Small intestine (tissue), 7 donors: ENCODE measurements around the gene SPEG. TPM values are rescaled to one million over a fixed set of nuclear protein-coding genes. Genes with fewer than 3 reads are reported as not detected.

Experiments used
- DNase-seq, 2 donors: peaks; one replicate each; pipeline versions ENCODE4 v3.0.0 to v3.0.0-alpha.2; 2013
- FAIRE-seq: peaks from 2 replicates; lab custom pipeline; 2012; peaks lifted over from hg19 to GRCh38; lab: Jason Lieb, UNC
- H3K27ac ChIP-seq, 3 donors: one replicate each; pipeline ENCODE4 v1.5.1; 2013; ENCODE audit warnings: low read length in 2 of 3, mild to moderate bottlenecking in 2 of 3, control low read depth in 1 of 3, inconsistent platforms in 1 of 3, low read depth in 1 of 3, moderate library complexity in 1 of 3
- H3K27me3 ChIP-seq, 3 donors: one replicate each; pipeline ENCODE4 v1.6.1; 2013; ENCODE audit warnings: low read length in 3 of 3, inconsistent platforms in 1 of 3; ENCODE audit not compliant: control insufficient read depth in 3 of 3, insufficient read depth in 3 of 3
- H3K36me3 ChIP-seq, 3 donors: one replicate each; pipeline ENCODE4 v1.6.1; 2013; ENCODE audit warnings: low read length in 3 of 3, inconsistent platforms in 1 of 3, low read depth in 1 of 3, mild to moderate bottlenecking in 1 of 3, moderate library complexity in 1 of 3; ENCODE audit not compliant: control insufficient read depth in 3 of 3, insufficient read depth in 2 of 3
- H3K4me1 ChIP-seq, 3 donors: one replicate each; pipeline ENCODE4 v1.6.1; 2013; ENCODE audit warnings: low read length in 2 of 3, inconsistent platforms in 1 of 3, low read depth in 1 of 3, mild to moderate bottlenecking in 1 of 3, moderate library complexity in 1 of 3; ENCODE audit not compliant: control insufficient read depth in 3 of 3, insufficient read depth in 2 of 3
- H3K4me3 ChIP-seq, 3 donors: one replicate each; pipeline ENCODE4 v1.5.1; 2013; ENCODE audit warnings: low read length in 3 of 3, control low read depth in 1 of 3, inconsistent platforms in 1 of 3, low read depth in 1 of 3, mild to moderate bottlenecking in 1 of 3, moderate library complexity in 1 of 3
- H3K9me3 ChIP-seq, 2 donors: one replicate each; pipeline ENCODE4 v1.6.1; 2013; ENCODE audit warnings: low read depth in 1 of 2, low read length in 1 of 2; ENCODE audit not compliant: control insufficient read depth in 2 of 2, insufficient read depth in 1 of 2
- WGBS, 3 donors: extraction: QIAGEN DNeasy Blood & Tissue Kit; methylation state at CpG; one replicate each; pipeline ENCODE4 v1.1.7; 2013; 5-methylcytosine and 5-hydroxymethylcytosine counted together
- polyA plus RNA-seq, 4 donors: library from polyadenylated mRNA; stranded (reverse) in 3 of 4; unstranded in 1 of 4; fragments of 200-250 nt in 3 of 4; fragments of 120-200 nt in 1 of 4; gene quantifications; one replicate each; pipeline versions ENCODE4 v1.2.1 to v1.2.3, GENCODE V29; 2013
- donor health status: healthy with polysubstance abuse.
- donor health status: control.
- donor health status: control.
- donor health status: Bipolar disorder and iron deficiency.
- donor health status: healthy.

The SPEG gene
- polyA plus RNA-seq, 4 donors: 0.45 to 15.7 (median 5.3) TPM

DNA sequence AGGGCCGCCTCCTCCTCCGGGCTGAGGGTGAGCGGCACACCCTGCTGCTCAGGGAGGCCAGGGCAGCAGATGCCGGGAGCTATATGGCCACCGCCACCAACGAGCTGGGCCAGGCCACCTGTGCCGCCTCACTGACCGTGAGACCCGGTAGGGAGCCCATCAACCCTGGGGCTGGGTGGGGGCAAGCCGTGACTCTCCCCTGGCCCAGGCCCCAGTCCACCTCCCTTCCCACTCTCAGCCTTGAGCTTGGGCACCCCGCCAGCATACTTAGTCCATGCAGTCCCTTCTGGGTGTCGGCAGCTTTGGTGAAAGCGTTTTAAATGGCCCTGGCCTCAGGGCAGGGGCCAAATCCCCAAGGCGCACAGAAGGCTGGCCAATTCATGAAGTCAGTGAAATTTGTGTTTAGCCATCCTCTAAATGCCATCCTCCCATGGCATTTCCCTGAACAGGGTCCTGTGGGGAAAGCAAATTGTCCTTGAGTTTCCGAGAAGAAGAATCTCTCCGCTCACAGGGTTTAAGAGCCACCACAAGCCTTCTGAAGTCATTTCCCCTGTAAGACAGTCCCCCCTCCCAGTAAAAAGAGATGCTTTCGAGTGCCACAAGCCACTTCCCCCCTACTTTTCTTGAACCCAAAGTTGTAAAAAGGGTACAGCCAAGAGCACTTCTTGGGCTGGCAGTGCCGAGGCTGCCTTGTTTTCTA is 17.2 kb downstream of the SPEG start:
- peaks cover 0 to 60% (median 6%) of the 10 kb centered on the region in 3 donors for H3K27me3 ChIP-seq
- FAIRE-seq: no peak
- DNase-seq: no peak
- 63 to 68% (median 68%) methylated on average over 15 to 18 of the region's 18 CpGs for WGBS, 3 donors
- peaks cover 0 to 23% (median 0%) of the 10 kb centered on the region in 3 donors for H3K36me3 ChIP-seq
- peaks cover 0 to 5% (median 0%) of the 10 kb centered on the region in 3 donors for H3K4me1 ChIP-seq
- H3K9me3 ChIP-seq: no peaks in the 10 kb centered on the region
- H3K27ac ChIP-seq: peak overlapping the region in 2 of 3 donors; percentile 43 to 72
- no peak overlapping the region for H3K4me3 ChIP-seq

- Histone ChIP-seq H3K27me3 (peaks cover 0 to 53% (median 6%) of the 10 kb centered on the region in 3 donors), H3K36me3 (peaks cover 0 to 23% (median 0%) of the 10 kb centered on the region in 3 donors), H3K4me1 (peaks cover 0 to 2% (median 0%) of the 10 kb centered on the region in 3 donors), H3K27ac (peak overlapping the region in 2 of 3 donors; percentile 43 to 72), H3K9me3 (no peaks in the 10 kb centered on the region), H3K4me3 (no peak overlapping the region)
- no peak for FAIRE-seq
- WGBS, 3 donors: 66 to 72% (median 70%) methylated on average over 23 of the region's 23 CpGs
- no peak for DNase-seq
Observed at GRCh38 chr2:219452361-219453317, 18.0 kb downstream of the SPEG start.

- Histone ChIP-seq H3K27ac (peak overlapping the region in 2 of 3 donors; percentile 13 to 72), H3K27me3 (peaks cover 0 to 44% (median 6%) of the 10 kb centered on the region in 3 donors), H3K9me3 (no peaks in the 10 kb centered on the region), H3K4me3 (no peak overlapping the region), H3K4me1 (peaks cover 0 to 3% (median 0%) of the 10 kb centered on the region in 3 donors), H3K36me3 (peaks cover 0 to 23% (median 0%) of the 10 kb centered on the region in 3 donors)
- WGBS, 3 donors: 74 to 78% (median 77%) methylated on average over 8 to 10 of the region's 10 CpGs
- FAIRE-seq: no peak
- peak in 1 of 2 donors; percentile 25 for DNase-seq
Observed at GRCh38 chr2:219453671-219454590, 19.3 kb downstream of the SPEG start.

- H3K4me3 ChIP-seq: no peak overlapping the region
- 71 to 85% (median 72%) methylated on average over 6 of the region's 6 CpGs for WGBS, 3 donors
- no peaks in the 10 kb centered on the region for H3K9me3 ChIP-seq
- DNase-seq (no peak), FAIRE-seq (no peak)
- H3K4me1 ChIP-seq: peaks cover 0 to 13% (median 0%) of the 10 kb centered on the region in 3 donors
- no peak overlapping the region for H3K27ac ChIP-seq
- H3K27me3 ChIP-seq: peaks cover 0 to 31% (median 0%) of the 10 kb centered on the region in 3 donors
- peaks cover 0 to 20% (median 0%) of the 10 kb centered on the region in 3 donors for H3K36me3 ChIP-seq
Observed at GRCh38 chr2:219455581-219455980, 20.9 kb downstream of the SPEG start.

GRCh38 chr2:219457784-219458369 is 23.2 kb downstream of the SPEG start:
- Histone ChIP-seq H3K9me3 (no peaks in the 10 kb centered on the region), H3K4me1 (peaks cover 0 to 13% (median 0%) of the 10 kb centered on the region in 3 donors), H3K27ac (no peak overlapping the region), H3K4me3 (no peak overlapping the region), H3K36me3 (peaks cover 0 to 20% (median 0%) of the 10 kb centered on the region in 3 donors), H3K27me3 (peaks cover 0 to 11% (median 0%) of the 10 kb centered on the region in 3 donors)
- DNase-seq (peak; percentile 18 to 48), FAIRE-seq (no peak)
- 37 to 59% (median 50%) methylated on average over 5 of the region's 5 CpGs for WGBS, 3 donors

GRCh38 chr2:219458996-219459395 is 24.4 kb downstream of the SPEG start:
- H3K4me1 ChIP-seq: peaks cover 0 to 13% (median 0%) of the 10 kb centered on the region in 3 donors
- no peak overlapping the region for H3K27ac ChIP-seq
- 84 to 89% (median 87%) methylated on average over 8 of the region's 8 CpGs for WGBS, 3 donors
- H3K4me3 ChIP-seq: no peak overlapping the region
- DNase-seq (no peak), FAIRE-seq (no peak)
- H3K9me3 ChIP-seq: no peaks in the 10 kb centered on the region
- H3K27me3 ChIP-seq: peaks cover 0 to under 1% (median 0%) of the 10 kb centered on the region in 3 donors
- peaks cover 0 to 20% (median 0%) of the 10 kb centered on the region in 3 donors for H3K36me3 ChIP-seq

DNA sequence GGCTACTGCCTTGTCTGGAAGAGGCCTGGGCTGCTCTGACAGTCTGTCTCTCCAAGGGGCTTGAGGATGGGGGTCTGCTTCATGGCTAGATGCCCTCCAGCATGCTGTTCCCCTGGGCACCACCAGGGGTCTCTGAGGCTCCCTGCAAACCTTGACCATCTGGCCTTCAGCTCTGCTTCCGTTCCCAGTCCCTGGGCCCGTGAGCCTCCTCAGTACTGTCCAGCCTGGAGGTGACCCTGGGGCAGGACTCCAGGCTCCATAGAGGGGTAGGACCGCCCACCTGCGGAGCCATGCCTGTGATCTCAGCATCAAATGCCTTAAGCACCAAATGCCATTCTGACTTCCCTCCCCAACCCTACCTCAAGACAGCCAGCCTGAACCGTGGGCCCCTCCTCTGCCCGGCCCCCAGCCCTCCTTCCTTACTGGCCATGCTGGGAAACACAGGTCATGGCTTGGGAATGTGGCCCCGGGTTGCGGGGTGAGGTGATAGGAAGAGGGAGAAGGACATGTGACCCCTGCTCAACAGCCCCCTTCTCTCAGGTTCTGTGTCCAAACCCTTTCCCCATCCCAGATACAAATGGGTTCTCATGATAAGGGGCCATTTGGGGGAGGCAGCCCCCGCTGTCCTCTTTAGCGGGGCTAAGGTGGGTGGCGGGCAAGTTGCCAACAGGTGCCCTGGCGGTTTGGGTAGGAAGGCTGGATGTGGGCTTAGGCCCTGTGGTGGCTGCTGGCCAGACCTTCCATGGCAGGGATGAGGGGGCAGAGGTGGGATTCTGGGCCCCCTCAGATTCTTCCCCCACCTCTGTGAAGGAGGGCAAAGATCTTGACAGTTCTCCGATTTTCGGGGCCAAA is 25.0 kb downstream of the SPEG start:
- no peak for FAIRE-seq
- Histone ChIP-seq H3K9me3 (no peaks in the 10 kb centered on the region), H3K4me3 (no peak overlapping the region), H3K4me1 (peaks cover 0 to 13% (median 0%) of the 10 kb centered on the region in 3 donors), H3K36me3 (peaks cover 0 to 24% (median 0%) of the 10 kb centered on the region in 3 donors), H3K27ac (peak overlapping the region in 2 of 3 donors; percentile 25 to 61), H3K27me3 (no peaks in the 10 kb centered on the region)
- 48 to 56% (median 56%) methylated on average over 13 to 14 of the region's 14 CpGs for WGBS, 3 donors
- DNase-seq: peak; percentile 30 to 58
